Loucy (cell line): ENCODE data around the gene AKAP13.

Experiments
- EZH2phosphoT487 ChIP-seq: fragments of 200-600 bp; IDR thresholded peaks from 2 replicates; pipeline ENCODE4 v1.6.1; 2018; ENCODE audit warnings: antibody characterized with exemption, mild to moderate bottlenecking, moderate library complexity, borderline replicate concordance
- TF ChIP-seq, protein P1 (sequence below): fragments of 200-600 bp; sonication (generic); conservative IDR thresholded peaks from 2 replicates; pipeline ENCODE4 v1.5.1; 2014; ENCODE audit warnings: mild to moderate bottlenecking, antibody characterized with exemption, low read length

DNA sequence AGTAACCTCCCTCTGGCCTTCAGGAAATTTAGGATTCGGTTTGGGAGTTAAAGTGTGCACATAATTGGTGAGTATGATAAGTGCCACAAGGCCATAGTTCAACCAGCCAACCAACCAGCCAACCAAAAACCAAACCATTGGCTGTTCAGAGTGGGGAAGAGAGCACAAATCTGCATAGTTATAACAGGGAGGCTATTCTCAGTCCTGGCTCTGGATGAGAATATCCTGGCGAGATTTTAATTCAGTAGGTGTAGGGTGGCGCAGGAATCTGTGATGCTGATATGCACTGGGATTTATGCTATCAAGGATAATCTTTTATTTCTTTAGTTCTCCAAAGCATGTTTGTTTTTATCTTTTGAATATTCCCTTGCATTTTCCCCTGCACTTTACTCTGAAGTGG is 49.1 kb downstream of the AKAP13 start:
- TF ChIP-seq, protein P1, sequence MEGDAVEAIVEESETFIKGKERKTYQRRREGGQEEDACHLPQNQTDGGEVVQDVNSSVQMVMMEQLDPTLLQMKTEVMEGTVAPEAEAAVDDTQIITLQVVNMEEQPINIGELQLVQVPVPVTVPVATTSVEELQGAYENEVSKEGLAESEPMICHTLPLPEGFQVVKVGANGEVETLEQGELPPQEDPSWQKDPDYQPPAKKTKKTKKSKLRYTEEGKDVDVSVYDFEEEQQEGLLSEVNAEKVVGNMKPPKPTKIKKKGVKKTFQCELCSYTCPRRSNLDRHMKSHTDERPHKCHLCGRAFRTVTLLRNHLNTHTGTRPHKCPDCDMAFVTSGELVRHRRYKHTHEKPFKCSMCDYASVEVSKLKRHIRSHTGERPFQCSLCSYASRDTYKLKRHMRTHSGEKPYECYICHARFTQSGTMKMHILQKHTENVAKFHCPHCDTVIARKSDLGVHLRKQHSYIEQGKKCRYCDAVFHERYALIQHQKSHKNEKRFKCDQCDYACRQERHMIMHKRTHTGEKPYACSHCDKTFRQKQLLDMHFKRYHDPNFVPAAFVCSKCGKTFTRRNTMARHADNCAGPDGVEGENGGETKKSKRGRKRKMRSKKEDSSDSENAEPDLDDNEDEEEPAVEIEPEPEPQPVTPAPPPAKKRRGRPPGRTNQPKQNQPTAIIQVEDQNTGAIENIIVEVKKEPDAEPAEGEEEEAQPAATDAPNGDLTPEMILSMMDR, result no peak
- no peak for TF ChIP-seq EZH2phosphoT487
